Measurements from ENCODE around the gene CORO1C.

The CORO1C gene

DNA sequence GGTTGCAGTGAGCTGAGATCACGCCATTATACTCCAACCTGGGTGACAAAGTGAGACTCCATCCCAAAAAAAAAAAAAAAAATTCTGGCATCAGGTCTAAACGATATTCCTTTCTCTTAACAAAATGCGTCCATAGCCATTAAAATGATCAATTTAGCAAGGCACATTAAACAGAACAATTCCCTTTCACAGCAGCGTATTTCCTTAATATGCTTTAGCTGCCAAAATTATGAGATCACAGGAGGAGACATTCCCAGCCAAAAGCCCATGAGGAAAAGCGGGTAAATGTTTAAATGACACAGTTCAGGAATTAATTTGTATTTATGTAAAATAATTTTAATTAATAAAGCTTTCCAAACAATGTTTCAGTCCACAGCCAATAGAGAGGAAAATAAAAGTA lies 54.6 kb downstream of the CORO1C start:
- no peaks in the 10 kb centered on the region for H3K27me3 ChIP-seq (ENCODE audit: control insufficient read depth in 2 of 2, insufficient read depth in 2 of 2, low read length in 2 of 2)
- no peak overlapping the region for H3K9ac ChIP-seq (ENCODE audit: low read depth in 1 of 2, low read length in 2 of 2)
- H3K4me3 ChIP-seq (ENCODE audit: low read length in 2 of 2) = no peak overlapping the region
- H3K36me3 ChIP-seq (ENCODE audit: control insufficient read depth in 2 of 2, insufficient read depth in 2 of 2, low read length in 2 of 2) = peaks cover 9 to 30% of the 10 kb centered on the region in 2 donors
- no peaks in the 10 kb centered on the region for H3K9me3 ChIP-seq (ENCODE audit: control insufficient read depth in 2 of 2, low read length in 2 of 2)
- H3K4me1 ChIP-seq (ENCODE audit: control insufficient read depth in 2 of 2, insufficient read depth in 2 of 2, low read length in 2 of 2) = no peaks in the 10 kb centered on the region
- H3K27ac ChIP-seq (ENCODE audit: low read depth in 2 of 2, low read length in 2 of 2) = no peak overlapping the region

DNA sequence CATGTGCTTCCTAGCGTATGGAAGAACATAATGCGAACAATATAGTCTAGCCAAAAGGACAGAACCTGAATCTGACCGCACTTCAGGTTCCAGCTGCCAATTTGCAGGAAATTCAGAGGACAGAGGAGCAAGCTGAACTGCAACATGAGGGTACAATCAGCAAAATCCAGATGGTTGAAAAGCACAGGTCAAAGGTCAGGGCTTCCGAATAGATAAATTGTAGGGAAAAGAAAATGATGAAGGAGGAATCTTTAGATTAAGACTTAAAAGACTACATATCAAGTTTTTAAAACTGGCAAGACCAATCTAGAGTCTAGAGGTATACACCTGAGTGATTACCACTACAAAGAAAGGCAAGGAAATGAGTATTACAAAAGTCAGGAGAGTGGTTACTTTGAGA lies 55.5 kb downstream of the CORO1C start:
- no peak overlapping the region for H3K27ac ChIP-seq (ENCODE audit: low read depth in 2 of 2, low read length in 2 of 2)

DNA sequence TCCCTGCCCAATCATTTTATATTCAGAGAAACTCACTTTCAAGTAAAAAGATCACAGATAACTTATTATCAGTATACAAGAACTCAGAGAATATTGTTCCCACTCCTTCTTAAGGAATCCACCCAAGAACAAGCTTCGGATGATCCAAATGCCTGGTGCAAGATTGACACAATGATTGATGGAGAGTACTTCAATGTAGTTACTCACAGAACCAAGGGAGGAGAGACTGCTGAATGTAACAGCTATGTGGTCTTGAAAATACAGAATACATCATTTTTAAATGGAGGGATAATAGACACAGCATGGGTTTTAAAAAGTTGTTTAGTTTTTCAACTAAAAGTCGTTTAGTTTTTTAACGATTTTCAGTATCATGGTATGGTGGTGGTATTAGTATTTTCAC lies 59.3 kb downstream of the CORO1C start:
- peaks cover 0 to 5% of the 10 kb centered on the region in 2 donors for H3K4me1 ChIP-seq (ENCODE audit: control insufficient read depth in 2 of 2, insufficient read depth in 2 of 2, low read length in 2 of 2)
- no peaks in the 10 kb centered on the region for H3K27me3 ChIP-seq (ENCODE audit: control insufficient read depth in 2 of 2, insufficient read depth in 2 of 2, low read length in 2 of 2)
- no peak overlapping the region for H3K4me3 ChIP-seq (ENCODE audit: low read length in 2 of 2)
- H3K27ac ChIP-seq (ENCODE audit: low read depth in 2 of 2, low read length in 2 of 2) = no peak overlapping the region
- peaks cover 5 to 21% of the 10 kb centered on the region in 2 donors for H3K36me3 ChIP-seq (ENCODE audit: control insufficient read depth in 2 of 2, insufficient read depth in 2 of 2, low read length in 2 of 2)
- no peak overlapping the region for H3K9ac ChIP-seq (ENCODE audit: low read depth in 1 of 2, low read length in 2 of 2)
- no peaks in the 10 kb centered on the region for H3K9me3 ChIP-seq (ENCODE audit: control insufficient read depth in 2 of 2, low read length in 2 of 2)

More for the DNA sequence above, 55.5 kb downstream of the CORO1C start:
- Histone ChIP-seq H3K27me3 (ENCODE audit: control insufficient read depth in 2 of 2, insufficient read depth in 2 of 2, low read length in 2 of 2) (no peaks in the 10 kb centered on the region), H3K36me3 (ENCODE audit: control insufficient read depth in 2 of 2, insufficient read depth in 2 of 2, low read length in 2 of 2) (peaks cover 9 to 30% of the 10 kb centered on the region in 2 donors), H3K4me1 (ENCODE audit: control insufficient read depth in 2 of 2, insufficient read depth in 2 of 2, low read length in 2 of 2) (no peaks in the 10 kb centered on the region), H3K9ac (ENCODE audit: low read depth in 1 of 2, low read length in 2 of 2) (no peak overlapping the region), H3K9me3 (ENCODE audit: control insufficient read depth in 2 of 2, low read length in 2 of 2) (no peaks in the 10 kb centered on the region), H3K4me3 (ENCODE audit: low read length in 2 of 2) (no peak overlapping the region)

DNA sequence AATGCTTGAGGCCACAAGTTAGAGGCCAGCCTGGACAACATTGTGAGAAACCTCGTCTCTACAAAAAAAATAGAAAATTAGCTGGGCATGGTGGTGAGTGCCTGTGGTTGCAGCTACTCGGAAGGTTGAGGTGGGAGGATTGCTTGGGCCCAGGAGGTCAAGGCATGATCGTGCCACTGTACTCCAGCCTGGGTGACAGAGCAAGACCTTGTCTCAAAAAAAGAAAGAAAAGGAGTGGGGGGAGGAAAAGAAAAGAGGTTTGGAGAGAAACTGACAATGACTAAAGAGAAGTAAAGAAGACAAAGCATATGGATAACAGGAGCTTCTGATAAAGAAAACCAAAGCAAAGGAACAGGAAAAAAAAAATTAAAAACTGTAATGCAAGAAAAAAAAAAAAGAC lies 60.2 kb downstream of the CORO1C start:
- Histone ChIP-seq H3K27me3 (ENCODE audit: control insufficient read depth in 2 of 2, insufficient read depth in 2 of 2, low read length in 2 of 2) (no peaks in the 10 kb centered on the region), H3K9ac (ENCODE audit: low read depth in 1 of 2, low read length in 2 of 2) (no peak overlapping the region), H3K36me3 (ENCODE audit: control insufficient read depth in 2 of 2, insufficient read depth in 2 of 2, low read length in 2 of 2) (peaks cover 4 to 15% of the 10 kb centered on the region in 2 donors), H3K27ac (ENCODE audit: low read depth in 2 of 2, low read length in 2 of 2) (no peak overlapping the region), H3K4me1 (ENCODE audit: control insufficient read depth in 2 of 2, insufficient read depth in 2 of 2, low read length in 2 of 2) (peaks cover 6 to 12% of the 10 kb centered on the region in 2 donors), H3K9me3 (ENCODE audit: control insufficient read depth in 2 of 2, low read length in 2 of 2) (no peaks in the 10 kb centered on the region), H3K4me3 (ENCODE audit: low read length in 2 of 2) (no peak overlapping the region)

DNA sequence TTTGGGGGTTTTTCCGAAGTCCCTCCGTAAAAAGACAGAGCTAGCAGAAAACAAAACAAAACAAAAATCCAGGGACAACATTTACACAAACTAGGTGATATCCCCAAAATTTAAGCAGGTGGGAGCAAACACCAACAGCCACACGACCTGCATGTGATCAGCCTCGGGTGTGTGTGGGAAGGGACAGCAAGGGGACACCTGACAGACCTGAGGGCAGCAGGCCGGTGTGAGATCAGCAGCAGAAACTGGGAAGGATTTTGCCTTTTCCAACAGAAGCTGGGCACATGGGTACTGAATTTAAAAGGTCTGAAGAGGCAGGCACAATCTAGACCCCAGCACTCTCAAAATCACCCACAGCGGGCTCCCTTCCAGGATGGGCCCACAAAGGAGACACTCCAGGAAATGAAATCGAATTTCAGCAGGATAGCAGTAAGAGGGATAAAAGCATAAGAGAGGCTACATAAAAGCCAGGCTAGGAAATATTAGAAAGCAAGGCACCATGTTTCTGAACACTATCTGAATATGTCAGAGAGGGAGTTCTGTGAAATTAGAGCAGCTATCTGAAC lies 61.2 kb downstream of the CORO1C start:
- no peak overlapping the region for H3K4me3 ChIP-seq (ENCODE audit: low read length in 2 of 2)
- no peak overlapping the region for H3K27ac ChIP-seq (ENCODE audit: low read depth in 2 of 2, low read length in 2 of 2)
- H3K4me1 ChIP-seq (ENCODE audit: control insufficient read depth in 2 of 2, insufficient read depth in 2 of 2, low read length in 2 of 2) = peaks cover 9 to 12% of the 10 kb centered on the region in 2 donors
- no peak overlapping the region for H3K9ac ChIP-seq (ENCODE audit: low read depth in 1 of 2, low read length in 2 of 2)
- H3K9me3 ChIP-seq (ENCODE audit: control insufficient read depth in 2 of 2, low read length in 2 of 2) = no peaks in the 10 kb centered on the region
- H3K27me3 ChIP-seq (ENCODE audit: control insufficient read depth in 2 of 2, insufficient read depth in 2 of 2, low read length in 2 of 2) = no peaks in the 10 kb centered on the region
- H3K36me3 ChIP-seq (ENCODE audit: control insufficient read depth in 2 of 2, insufficient read depth in 2 of 2, low read length in 2 of 2) = peaks cover 4 to 10% of the 10 kb centered on the region in 2 donors

DNA sequence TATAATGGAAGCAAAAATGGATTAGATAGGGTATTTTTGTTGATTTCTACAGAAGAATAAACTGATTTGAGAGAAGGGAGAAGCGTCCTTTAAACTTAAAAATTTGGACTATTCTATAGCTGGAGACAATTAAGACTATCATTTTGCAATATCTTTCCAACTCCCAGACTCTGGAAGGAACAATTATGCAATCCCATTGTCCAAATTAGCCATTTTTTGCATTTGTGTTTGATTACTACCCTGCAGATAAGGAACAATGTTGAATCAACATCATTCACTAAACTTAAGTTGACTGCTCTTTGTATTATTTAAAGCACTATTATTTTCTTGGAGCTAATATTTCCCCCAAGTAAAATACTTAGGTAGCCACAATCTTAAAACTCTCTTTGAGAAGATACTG lies 62.8 kb downstream of the CORO1C start:
- H3K9ac ChIP-seq (ENCODE audit: low read depth in 1 of 2, low read length in 2 of 2) = no peak overlapping the region
- H3K36me3 ChIP-seq (ENCODE audit: control insufficient read depth in 2 of 2, insufficient read depth in 2 of 2, low read length in 2 of 2) = peaks cover 0 to 3% of the 10 kb centered on the region in 2 donors
- H3K9me3 ChIP-seq (ENCODE audit: control insufficient read depth in 2 of 2, low read length in 2 of 2) = no peaks in the 10 kb centered on the region
- no peak overlapping the region for H3K4me3 ChIP-seq (ENCODE audit: low read length in 2 of 2)
- H3K27me3 ChIP-seq (ENCODE audit: control insufficient read depth in 2 of 2, insufficient read depth in 2 of 2, low read length in 2 of 2) = no peaks in the 10 kb centered on the region
- no peak overlapping the region for H3K27ac ChIP-seq (ENCODE audit: low read depth in 2 of 2, low read length in 2 of 2)
- H3K4me1 ChIP-seq (ENCODE audit: control insufficient read depth in 2 of 2, insufficient read depth in 2 of 2, low read length in 2 of 2) = peaks cover 13 to 16% of the 10 kb centered on the region in 2 donors

DNA sequence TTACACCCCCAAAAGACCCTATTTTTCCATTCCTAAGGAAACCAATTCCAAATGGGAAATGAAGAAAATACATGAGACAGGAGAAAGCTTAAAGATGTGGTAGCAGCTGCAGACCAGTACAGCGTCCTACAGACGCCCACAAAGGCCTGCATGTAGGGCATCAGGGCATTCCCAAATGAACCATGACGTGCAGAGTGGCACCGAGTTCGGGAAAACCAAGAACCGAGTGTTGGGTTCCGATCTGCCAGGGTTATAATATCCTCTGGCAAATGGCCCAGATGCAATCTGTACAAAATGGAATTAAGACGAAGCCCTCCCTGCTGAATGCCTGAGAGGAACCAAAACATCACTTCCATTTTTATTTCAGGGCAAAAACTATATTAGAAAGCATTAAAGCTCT lies 63.3 kb downstream of the CORO1C start:
- H3K9me3 ChIP-seq (ENCODE audit: control insufficient read depth in 2 of 2, low read length in 2 of 2) = no peaks in the 10 kb centered on the region
- H3K27ac ChIP-seq (ENCODE audit: low read depth in 2 of 2, low read length in 2 of 2) = peak overlapping the region in 1 of 2 donors; percentile 27
- peaks cover 0 to 3% of the 10 kb centered on the region in 2 donors for H3K36me3 ChIP-seq (ENCODE audit: control insufficient read depth in 2 of 2, insufficient read depth in 2 of 2, low read length in 2 of 2)
- H3K4me1 ChIP-seq (ENCODE audit: control insufficient read depth in 2 of 2, insufficient read depth in 2 of 2, low read length in 2 of 2) = peaks cover 13 to 16% of the 10 kb centered on the region in 2 donors
- no peak overlapping the region for H3K9ac ChIP-seq (ENCODE audit: low read depth in 1 of 2, low read length in 2 of 2)
- no peak overlapping the region for H3K4me3 ChIP-seq (ENCODE audit: low read length in 2 of 2)
- H3K27me3 ChIP-seq (ENCODE audit: control insufficient read depth in 2 of 2, insufficient read depth in 2 of 2, low read length in 2 of 2) = no peaks in the 10 kb centered on the region

DNA sequence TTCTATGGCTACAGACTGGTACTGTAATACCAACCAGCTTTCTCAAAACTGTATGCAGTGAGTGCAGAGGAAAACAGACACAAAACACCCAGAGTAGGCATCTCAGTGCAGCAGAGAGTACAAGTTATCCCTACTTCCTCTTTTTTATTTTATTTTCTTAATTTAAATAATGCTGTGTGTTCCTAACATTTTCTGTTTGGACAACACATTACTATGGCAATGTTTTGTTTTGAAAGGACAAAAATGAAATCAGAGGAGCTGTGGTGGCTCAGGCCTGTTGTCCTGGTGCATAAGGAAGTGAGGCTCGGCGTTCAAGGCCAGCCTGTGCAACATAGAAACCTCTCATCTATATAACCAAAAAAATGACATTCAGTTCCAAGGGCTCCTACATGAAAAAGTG lies 64.0 kb downstream of the CORO1C start:
- H3K36me3 ChIP-seq (ENCODE audit: control insufficient read depth in 2 of 2, insufficient read depth in 2 of 2, low read length in 2 of 2) = no peaks in the 10 kb centered on the region
- peaks cover 13 to 16% of the 10 kb centered on the region in 2 donors for H3K4me1 ChIP-seq (ENCODE audit: control insufficient read depth in 2 of 2, insufficient read depth in 2 of 2, low read length in 2 of 2)
- no peaks in the 10 kb centered on the region for H3K9me3 ChIP-seq (ENCODE audit: control insufficient read depth in 2 of 2, low read length in 2 of 2)
- H3K27me3 ChIP-seq (ENCODE audit: control insufficient read depth in 2 of 2, insufficient read depth in 2 of 2, low read length in 2 of 2) = no peaks in the 10 kb centered on the region
- H3K27ac ChIP-seq (ENCODE audit: low read depth in 2 of 2, low read length in 2 of 2) = peak overlapping the region in 1 of 2 donors; percentile 27
- H3K4me3 ChIP-seq (ENCODE audit: low read length in 2 of 2) = no peak overlapping the region
- H3K9ac ChIP-seq (ENCODE audit: low read depth in 1 of 2, low read length in 2 of 2) = no peak overlapping the region

DNA sequence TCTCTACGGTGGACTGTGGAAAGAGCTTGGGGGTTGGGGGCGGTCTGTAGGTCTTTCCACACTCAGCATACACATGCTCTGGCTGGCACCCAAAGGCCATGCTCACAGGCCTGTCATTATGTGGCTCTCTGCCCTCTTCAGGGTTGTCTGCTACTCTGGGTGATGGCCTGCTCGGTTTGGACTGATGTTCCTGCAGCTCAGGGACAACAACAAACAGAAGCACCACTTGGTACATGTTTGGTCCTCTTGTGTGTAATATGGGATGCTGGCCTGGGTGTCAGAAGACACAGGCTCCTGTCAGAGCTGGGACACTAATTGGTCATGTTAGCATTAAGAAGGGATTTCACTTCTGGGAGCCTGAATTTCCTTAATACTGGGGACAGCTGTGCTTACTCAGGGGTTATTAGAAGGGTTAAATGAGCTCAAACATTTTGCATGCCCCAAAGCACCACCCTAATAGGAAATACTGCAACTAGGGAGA lies 64.9 kb downstream of the CORO1C start:
- Histone ChIP-seq H3K4me1 (ENCODE audit: control insufficient read depth in 2 of 2, insufficient read depth in 2 of 2, low read length in 2 of 2) (peaks cover 13 to 16% of the 10 kb centered on the region in 2 donors), H3K36me3 (ENCODE audit: control insufficient read depth in 2 of 2, insufficient read depth in 2 of 2, low read length in 2 of 2) (peaks cover 0 to 5% of the 10 kb centered on the region in 2 donors), H3K27me3 (ENCODE audit: control insufficient read depth in 2 of 2, insufficient read depth in 2 of 2, low read length in 2 of 2) (no peaks in the 10 kb centered on the region), H3K9me3 (ENCODE audit: control insufficient read depth in 2 of 2, low read length in 2 of 2) (no peaks in the 10 kb centered on the region), H3K9ac (ENCODE audit: low read depth in 1 of 2, low read length in 2 of 2) (peak overlapping the region in 1 of 2 donors; percentile 41), H3K27ac (ENCODE audit: low read depth in 2 of 2, low read length in 2 of 2) (peak overlapping the region; percentile 40 to 73), H3K4me3 (ENCODE audit: low read length in 2 of 2) (no peak overlapping the region)

DNA sequence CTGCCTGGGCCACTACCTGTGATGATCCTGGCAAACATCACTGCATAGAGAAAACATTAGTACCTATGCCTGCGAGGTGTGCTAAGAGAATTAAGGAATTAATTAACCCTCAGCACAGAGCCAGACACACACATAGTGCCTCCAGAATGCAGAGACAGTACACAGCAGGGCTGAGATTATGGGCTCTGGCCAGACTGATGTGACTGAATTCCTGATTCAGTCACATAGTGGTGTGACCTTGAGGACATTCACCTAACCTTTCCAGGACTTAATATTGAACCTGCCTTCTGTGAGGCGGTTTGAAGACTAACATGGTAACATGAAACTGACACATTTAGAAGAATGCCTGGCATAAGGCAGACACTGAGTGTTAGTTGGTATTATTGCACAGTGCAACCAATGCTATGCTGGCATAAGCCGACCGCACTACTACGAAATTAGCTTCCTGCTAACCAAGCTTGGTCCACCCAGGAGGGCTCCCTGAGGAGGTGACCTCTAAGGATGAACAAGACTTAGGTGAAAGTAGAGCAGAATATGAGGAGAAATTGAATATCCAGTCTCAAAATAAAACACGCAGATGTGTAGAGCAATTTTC lies 65.6 kb downstream of the CORO1C start:
- H3K27ac ChIP-seq (ENCODE audit: low read depth in 2 of 2, low read length in 2 of 2) = peak overlapping the region; percentile 62 to 73
- no peaks in the 10 kb centered on the region for H3K9me3 ChIP-seq (ENCODE audit: control insufficient read depth in 2 of 2, low read length in 2 of 2)
- peaks cover 0 to 5% of the 10 kb centered on the region in 2 donors for H3K36me3 ChIP-seq (ENCODE audit: control insufficient read depth in 2 of 2, insufficient read depth in 2 of 2, low read length in 2 of 2)
- peak overlapping the region; percentile 20 to 52 for H3K9ac ChIP-seq (ENCODE audit: low read depth in 1 of 2, low read length in 2 of 2)
- H3K27me3 ChIP-seq (ENCODE audit: control insufficient read depth in 2 of 2, insufficient read depth in 2 of 2, low read length in 2 of 2) = no peaks in the 10 kb centered on the region
- H3K4me1 ChIP-seq (ENCODE audit: control insufficient read depth in 2 of 2, insufficient read depth in 2 of 2, low read length in 2 of 2) = peaks cover 13 to 16% of the 10 kb centered on the region in 2 donors
- H3K4me3 ChIP-seq (ENCODE audit: low read length in 2 of 2) = no peak overlapping the region
